GM19324 (cell line): Measurements from ENCODE around the gene PTGR3.

ENCODE experiments used
- ATAC-seq: cut with Tn5 transposase; IDR thresholded peaks from one replicate; pipeline ENCODE4 v1.9.1; 2021; ENCODE audit warnings: mild to moderate bottlenecking, moderate library complexity; ENCODE audit not compliant: unreplicated experiment, low FRiP score

Gene PTGR3

GRCh38 chr18:75238100-75238499 is 29.2 kb upstream of the PTGR3 start:
- no peak for ATAC-seq

- no peak for ATAC-seq
Measured at GRCh38 chr18:75235896-75236295, 27.0 kb upstream of the PTGR3 start.

DNA sequence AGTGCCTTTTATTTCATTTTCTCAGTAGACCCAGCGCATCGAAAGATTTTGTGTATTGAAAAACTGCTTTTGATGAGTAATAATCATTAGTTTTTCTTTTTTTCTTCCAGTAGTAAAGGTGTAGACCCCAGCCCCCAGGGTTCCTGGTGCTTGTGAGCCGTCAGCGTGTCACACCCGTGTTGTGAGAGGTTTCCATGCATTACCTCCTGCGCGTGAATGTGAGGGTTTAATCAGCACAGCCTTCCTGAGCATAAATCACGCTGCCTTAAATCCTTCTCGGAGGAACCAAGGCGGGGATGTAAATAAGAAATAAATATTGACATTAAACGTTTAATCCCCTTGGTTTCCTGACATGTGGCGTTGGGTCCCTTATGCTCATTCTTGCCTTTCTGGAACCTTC is 26.0 kb upstream of the PTGR3 start:
- no peak for ATAC-seq

DNA sequence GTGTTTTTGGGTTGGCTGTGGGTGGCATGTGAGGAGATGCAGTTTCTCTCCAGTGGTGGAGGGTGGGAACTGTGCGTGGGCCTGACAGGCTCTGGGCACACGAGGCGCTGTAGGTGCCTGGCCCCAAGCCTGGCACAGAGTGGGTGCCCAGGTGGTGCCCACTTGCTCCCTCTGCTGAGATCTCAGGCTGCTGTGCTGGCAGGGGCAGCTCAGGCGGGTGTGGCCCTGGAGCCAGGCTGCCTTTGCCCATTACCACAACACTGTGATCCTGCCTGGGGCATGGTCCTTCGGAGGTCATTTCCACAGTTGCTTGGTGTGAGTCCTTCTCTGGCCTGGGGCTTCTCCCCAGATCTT is 22.1 kb upstream of the PTGR3 start:
- no peak for ATAC-seq

DNA sequence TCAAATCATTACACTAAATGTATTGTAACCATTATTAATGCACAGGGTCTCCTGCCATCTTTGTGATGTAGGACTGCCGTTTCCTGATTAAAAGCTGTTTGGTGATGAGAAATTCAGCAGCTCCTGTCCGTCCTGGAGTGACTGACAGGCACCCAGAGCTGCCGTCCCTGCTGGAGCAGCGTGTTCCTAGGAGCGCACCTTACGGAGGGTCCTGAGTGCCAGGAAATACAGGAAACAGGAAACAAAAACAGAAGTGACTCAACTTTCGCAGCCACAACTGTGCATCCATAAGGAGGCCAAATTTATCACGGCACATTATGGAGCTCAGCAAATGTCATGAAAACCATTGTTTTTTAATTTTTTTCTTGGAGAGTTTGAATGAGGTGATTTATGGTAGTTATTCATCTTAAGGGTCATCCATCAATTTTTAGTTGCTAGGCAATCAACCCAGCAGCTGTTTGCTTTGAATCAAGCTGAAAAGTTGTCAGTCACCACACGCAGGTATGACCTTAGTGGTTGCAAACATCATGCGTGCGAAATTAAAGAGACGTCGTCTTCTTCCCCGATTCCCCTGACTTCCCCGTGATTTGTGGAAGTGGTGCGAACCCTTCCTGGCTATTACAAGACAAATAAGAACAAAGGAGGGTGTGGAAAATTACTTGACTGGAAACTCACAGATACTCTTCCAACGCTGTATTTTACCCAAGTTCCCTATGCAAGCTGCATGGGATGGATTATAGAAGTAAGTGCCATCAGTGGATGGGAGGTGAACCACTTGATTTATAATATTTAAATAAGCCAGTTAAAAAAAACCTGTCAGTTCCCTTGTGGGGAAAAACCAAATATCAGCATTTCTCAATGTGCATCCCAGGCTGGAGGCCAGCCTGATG is 21.5 kb upstream of the PTGR3 start:
- no peak for ATAC-seq

- no peak for ATAC-seq
Measured at GRCh38 chr18:75229437-75229836, 20.5 kb upstream of the PTGR3 start.

DNA sequence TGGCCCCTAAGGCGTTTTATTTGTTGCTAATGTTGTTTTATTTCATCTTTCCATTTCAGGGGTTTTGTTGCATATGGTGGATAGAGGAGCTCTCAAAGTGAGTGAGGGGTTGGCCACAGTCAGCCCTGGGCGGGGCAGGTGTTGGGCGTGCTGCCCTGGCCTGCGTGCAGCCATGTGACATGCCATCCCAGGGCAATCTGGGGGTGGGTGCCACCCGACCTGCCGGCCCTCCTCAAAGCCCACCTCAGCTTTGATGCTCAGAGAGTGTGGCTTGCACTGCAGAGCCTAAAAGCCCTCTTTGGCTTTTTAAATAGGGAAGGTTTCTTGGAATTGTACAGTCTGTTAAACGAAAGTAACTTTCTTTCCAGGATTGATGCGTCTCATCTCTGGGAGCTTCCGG is 20.0 kb upstream of the PTGR3 start:
- ATAC-seq: no peak

GRCh38 chr18:75227535-75228296 is 18.8 kb upstream of the PTGR3 start:
- no peak for ATAC-seq

DNA sequence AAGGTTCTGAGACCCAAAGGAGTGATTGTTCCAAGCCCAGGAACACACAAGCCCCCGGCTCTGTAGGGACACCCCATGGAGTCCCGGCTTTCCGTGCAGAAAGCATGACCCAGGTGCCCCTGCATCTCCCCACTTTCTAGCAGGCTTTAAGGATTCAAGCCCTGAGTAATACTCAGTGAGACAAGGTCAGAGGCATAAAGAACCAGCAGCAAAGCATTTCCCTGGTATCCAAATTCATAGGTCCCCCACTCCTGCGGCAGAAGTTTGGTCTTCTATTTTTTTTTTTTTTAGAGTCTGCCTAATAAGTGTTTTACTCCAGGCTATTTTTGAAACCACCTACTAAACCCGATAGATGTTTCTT is 18.0 kb upstream of the PTGR3 start:
- ATAC-seq: no peak

DNA sequence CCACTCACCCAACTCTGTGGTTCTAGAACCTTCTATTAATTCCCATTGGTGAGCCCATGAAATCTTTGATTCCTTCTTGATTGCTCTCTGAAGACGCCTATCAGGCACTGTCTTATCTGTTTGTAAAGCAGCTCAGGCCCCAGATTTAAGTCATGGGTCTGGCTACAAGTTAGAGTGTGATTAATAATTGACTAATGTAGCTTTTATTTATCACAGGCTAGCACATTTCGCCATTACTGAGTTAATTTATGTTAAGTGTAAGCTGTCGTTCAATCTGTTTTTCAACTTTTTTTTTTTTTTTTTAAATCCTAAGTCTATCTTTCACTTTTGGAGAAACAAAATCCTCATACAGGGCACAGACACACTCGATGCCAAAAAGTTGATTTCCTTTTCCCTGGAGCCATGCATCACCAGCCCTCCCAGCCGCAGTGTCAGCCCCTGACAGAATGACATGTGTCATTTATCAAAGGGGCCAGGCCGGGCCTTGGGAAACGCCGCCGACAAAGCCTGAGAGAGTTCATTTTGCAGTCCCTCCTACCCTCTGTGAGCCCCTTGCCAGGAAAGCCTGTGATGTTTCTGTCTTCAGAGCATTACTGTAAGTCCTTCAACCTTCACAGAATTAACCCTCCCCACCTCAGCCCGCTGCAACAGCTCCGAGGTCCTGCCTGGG is 17.5 kb upstream of the PTGR3 start:
- no peak for ATAC-seq

GRCh38 chr18:75223687-75224347 is 14.9 kb upstream of the PTGR3 start:
- no peak for ATAC-seq

DNA sequence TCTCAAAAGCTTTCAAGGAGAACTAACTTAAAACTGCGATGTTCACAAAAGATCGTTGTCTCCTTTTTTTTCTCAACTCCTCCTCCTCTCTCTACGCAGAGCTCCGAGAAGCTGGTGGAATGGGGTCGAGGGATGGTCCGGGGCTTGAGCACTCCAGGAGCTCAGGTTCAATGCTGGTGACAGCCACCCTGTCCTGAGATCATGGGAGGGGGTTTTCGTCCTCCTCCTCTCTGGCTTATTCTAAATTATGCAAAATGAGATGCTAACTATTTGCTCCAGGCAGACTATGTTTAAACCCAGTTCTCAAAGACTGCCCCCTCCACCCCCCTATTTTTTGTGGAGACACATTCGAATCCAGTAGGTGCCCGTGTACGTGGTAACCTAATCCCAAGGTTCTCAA is 13.5 kb upstream of the PTGR3 start:
- ATAC-seq: no peak

GRCh38 chr18:75221897-75222296 is 13.0 kb upstream of the PTGR3 start:
- no peak for ATAC-seq

- no peak for ATAC-seq
Measured at GRCh38 chr18:75221397-75221796, 12.5 kb upstream of the PTGR3 start.

DNA sequence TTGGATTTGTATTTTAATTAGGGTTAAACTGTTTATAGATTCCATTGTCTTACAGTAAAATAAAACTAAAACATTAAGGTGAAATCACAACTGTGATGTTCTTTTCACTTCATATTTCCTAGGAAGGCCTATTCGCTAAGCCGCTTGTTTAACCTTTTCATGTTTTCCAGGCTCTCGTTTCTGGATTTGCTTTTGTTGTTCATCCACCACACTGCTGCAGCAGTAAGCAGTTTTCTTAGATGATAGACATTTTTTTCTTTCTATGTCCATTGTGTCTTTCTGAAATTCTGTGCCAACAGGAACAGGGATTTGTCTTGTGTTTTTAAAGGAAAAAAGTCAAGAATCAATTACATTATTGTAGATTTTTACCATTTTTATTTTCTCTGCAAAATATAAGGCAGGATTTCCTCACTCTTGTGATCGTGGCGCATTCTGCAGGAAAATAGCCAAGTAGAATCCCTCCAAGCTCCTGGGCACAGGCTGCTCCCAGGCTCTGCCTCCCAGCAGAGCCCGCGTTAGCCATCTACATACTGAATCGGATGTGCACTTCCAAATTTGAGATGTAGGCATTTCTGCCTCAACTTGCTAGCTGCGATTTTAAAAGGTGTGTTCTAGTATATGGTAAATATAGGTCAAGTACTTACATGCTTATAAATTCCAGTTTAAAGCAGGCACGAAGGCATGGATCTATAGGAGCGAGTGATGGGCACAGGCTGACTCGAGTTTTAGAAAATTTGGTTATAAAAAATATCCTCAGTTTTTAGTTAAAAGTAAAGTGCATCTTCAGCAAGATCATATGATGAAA is 11.8 kb upstream of the PTGR3 start:
- no peak for ATAC-seq

- no peak for ATAC-seq
Measured at GRCh38 chr18:75219745-75220375, 10.9 kb upstream of the PTGR3 start.

DNA sequence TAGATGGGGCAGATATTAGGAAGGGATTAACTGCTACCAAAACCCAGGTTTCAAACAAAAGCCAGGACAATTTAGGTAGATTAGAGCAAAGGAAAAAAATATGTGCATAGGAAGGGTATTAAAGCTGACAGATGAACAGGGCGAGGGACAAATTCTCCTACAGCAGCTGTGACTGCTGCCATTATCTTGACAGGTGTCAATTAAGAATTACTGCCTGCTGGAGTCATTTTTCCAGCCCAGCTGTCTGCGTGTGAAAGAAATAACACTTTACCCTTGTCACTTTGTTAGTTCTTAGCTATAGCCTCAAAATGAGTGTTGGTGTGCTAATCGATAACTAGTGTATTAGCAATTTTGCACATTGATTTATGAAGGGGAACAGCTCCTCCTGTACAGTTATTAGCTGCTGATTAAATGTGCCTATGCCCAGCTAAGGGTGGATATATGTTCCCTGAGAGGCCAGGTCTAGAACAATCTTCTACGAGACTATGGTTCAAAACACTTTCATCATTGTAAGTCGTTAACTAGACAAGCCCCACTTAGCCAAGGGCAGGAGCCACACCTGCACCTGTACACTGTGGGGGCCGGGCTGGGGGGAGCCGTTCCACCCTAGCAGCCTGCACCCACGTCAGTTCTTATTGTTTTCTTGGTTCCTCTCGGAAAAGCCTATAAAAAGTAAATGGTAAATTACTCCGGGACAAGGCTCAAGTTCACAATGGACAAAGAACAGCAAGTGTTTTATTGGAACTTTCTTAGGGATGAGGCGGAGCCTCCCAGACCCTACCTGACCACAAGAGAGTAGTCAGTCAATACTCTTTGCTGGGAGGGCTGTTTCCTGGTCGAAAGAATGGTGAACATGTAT is 9.4 kb upstream of the PTGR3 start:
- no peak for ATAC-seq

- no peak for ATAC-seq
Measured at GRCh38 chr18:75216911-75217689, 8.2 kb upstream of the PTGR3 start.
